CD4-positive, alpha-beta T cell (primary cell): ENCODE results near the gene LEKR1. TPM values are rescaled to one million over a fixed set of nuclear protein-coding genes. Genes with fewer than 3 reads are reported as not detected.
"Not testable (repeated sequence)": the region's sequence is repeated elsewhere in the genome, so short reads cannot be mapped to it uniquely, and the experiment has no call there.

Experiments
- ATAC-seq: fragments of 200-7000 bp; cut with Tn5 transposase; one replicate; pipeline ENCODE4 v1.10.0; 2022; ENCODE audit warnings: mild to moderate bottlenecking; ENCODE audit not compliant: poor library complexity
- CTCF ChIA-PET: fragments of 350-600 bp; sonication (Branson Sonifier 250); formaldehyde crosslinking; loops from one replicate; lab custom pipeline; 2021; ENCODE audit warnings: antibody characterized with exemption, inconsistent platforms; lab: Charles Lee
- POLR2A ChIA-PET: fragments of 350-600 bp; sonication (Branson Sonifier 250); formaldehyde crosslinking; loops from one replicate; lab custom pipeline; 2021; ENCODE audit warnings: antibody characterized with exemption, inconsistent platforms; lab: Charles Lee
- DNase-seq, 14 experiments: peaks; one replicate each; pipeline ENCODE4 v3.0.0-alpha.2; 2013 to 2020; ENCODE audit warnings: mixed read lengths in 2 of 14
- H3K27ac ChIP-seq, 2 donors: one replicate each; pipeline versions ENCODE4 v1.5.1 to v1.7.0; 2013; ENCODE audit warnings: low read length in 2 of 2, low read depth in 1 of 2, mild to moderate bottlenecking in 1 of 2
- H3K27me3 ChIP-seq, 2 experiments: 1 replicate in 1 of 2; 2 replicates in 1 of 2; pipeline versions ENCODE4 v1.6.1 to v1.7.0; 2013; ENCODE audit warnings: low read length in 2 of 2, control low read depth in 1 of 2, mild to moderate bottlenecking in 1 of 2, moderate library complexity in 1 of 2; ENCODE audit not compliant: insufficient read depth in 2 of 2, control insufficient read depth in 1 of 2
- H3K36me3 ChIP-seq: one replicate; pipeline ENCODE4 v1.6.1; 2013; ENCODE audit warnings: low read length, control low read depth; ENCODE audit not compliant: insufficient read depth
- H3K4me1 ChIP-seq: one replicate; pipeline ENCODE4 v1.6.1; 2013; ENCODE audit warnings: low read length, control low read depth; ENCODE audit not compliant: insufficient read depth
- H3K4me3 ChIP-seq: one replicate; pipeline ENCODE4 v1.5.1; 2013; ENCODE audit warnings: mild to moderate bottlenecking, low read length, moderate library complexity
- H3K9me3 ChIP-seq, 2 experiments: 1 replicate in 1 of 2; 2 replicates in 1 of 2; pipeline versions ENCODE4 v1.6.1 to v1.7.0; 2013; ENCODE audit warnings: low read length in 2 of 2, mild to moderate bottlenecking in 2 of 2, control low read depth in 1 of 2, moderate library complexity in 1 of 2; ENCODE audit not compliant: control insufficient read depth in 1 of 2, insufficient read depth in 1 of 2
- H3K27ac Mint-ChIP-seq: one replicate; pipeline ENCODE4 v1.8.0; 2020; ENCODE audit warnings: mixed read lengths
- H3K27me3 Mint-ChIP-seq: one replicate; pipeline ENCODE4 v1.8.0; 2021; ENCODE audit warnings: mixed read lengths
- H3K36me3 Mint-ChIP-seq: one replicate; pipeline ENCODE4 v1.8.0; 2021; ENCODE audit warnings: low read depth, mixed read lengths
- H3K4me1 Mint-ChIP-seq: one replicate; pipeline ENCODE4 v1.8.0; 2021; ENCODE audit warnings: low read depth, mixed read lengths
- H3K4me3 Mint-ChIP-seq: one replicate; pipeline ENCODE4 v1.8.0; 2020; ENCODE audit warnings: mild to moderate bottlenecking, mixed read lengths
- H3K9me3 Mint-ChIP-seq: one replicate; pipeline ENCODE4 v1.8.0; 2020; ENCODE audit warnings: mixed read lengths
- CTCF ChIP-seq: fragments of 200-600 bp; IDR thresholded peaks from one replicate; pipeline ENCODE4 v1.8.0; 2022; ENCODE audit warnings: antibody characterized with exemption, mild to moderate bottlenecking
- intact Hi-C, 2 experiments: fragments of 100-400 bp; cut with DNase I in 1 of 2; cut with micrococcal nuclease in 1 of 2; formaldehyde crosslinking; loops; one replicate each; pipeline versions ENCODE4 v1.15.1 to v1.9.0; 2023 to 2025; cut with DNase I, micrococcal nuclease
- total RNA-seq, 174 experiments: library from RNA in 2 of 174; stranded (reverse) in 2 of 174; gene quantifications; one replicate each; pipeline ENCODE4 v1.2.3 and lab custom pipeline; 2021 to 2026

LEKR1 gene
- total RNA-seq, 2 experiments from 2014 or later: 0.77 to 1.0 TPM

DNA sequence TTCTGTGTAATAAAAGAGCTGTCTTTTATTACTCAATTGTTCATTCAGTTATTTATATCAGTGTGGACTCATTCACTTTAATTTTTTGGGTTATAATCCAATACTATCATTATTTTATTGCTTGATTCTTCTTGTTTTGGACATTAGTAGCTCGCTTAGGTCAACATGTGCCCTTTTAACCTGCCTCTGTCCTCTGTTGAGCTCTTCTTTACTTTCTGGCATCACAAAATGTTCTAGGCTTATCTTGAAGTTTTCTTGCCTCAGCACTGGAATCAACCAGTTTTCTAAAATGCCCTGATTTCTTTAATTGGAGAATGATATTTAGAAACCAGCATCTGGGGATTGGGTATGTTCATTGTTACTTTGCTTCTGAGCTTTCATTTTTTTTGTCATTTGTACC lies 82.2 kb downstream of the LEKR1 start:
- no peaks in the 10 kb centered on the region for H3K9me3 Mint-ChIP-seq
- CTCF ChIA-PET: no interaction called here

DNA sequence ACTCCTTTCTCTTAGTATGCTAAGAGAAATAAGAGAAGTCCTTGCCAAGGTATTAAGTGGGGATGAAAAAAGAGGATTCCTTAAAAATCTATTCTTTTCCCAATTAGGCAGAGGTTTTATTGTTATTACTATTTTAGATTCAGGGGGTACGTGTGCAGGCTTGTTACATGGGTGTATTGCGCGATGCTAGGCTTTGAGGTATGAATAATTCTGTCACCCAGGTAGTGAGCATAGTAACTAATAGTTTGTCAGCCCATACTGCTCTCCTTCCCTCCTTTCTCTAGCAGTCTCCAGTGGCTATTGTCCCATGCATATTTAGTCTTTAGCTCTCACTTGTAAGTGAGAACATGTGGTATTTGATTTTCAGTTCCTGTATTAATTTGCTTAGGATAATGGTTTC lies 83.9 kb downstream of the LEKR1 start:
- no peaks in the 10 kb centered on the region for H3K27me3 Mint-ChIP-seq
- ChIA-PET CTCF (no interaction called here), POLR2A (no interaction called here)
- H3K36me3 Mint-ChIP-seq: no peaks in the 10 kb centered on the region
- peaks cover 5% of the 10 kb centered on the region for H3K9me3 Mint-ChIP-seq
- H3K4me1 Mint-ChIP-seq: no peaks in the 10 kb centered on the region
- no peak for TF ChIP-seq CTCF
- no peaks in the 10 kb centered on the region for H3K9me3 ChIP-seq
- H3K4me1 ChIP-seq: no peaks in the 10 kb centered on the region
- intact Hi-C loops: no loop called here
- no peak overlapping the region for H3K27ac Mint-ChIP-seq
- H3K27ac ChIP-seq: no peak overlapping the region
- no peak overlapping the region for H3K4me3 Mint-ChIP-seq
- H3K4me3 ChIP-seq: no peak overlapping the region
- DNase-seq (no peak), ATAC-seq (no peak)
- H3K36me3 ChIP-seq: no peaks in the 10 kb centered on the region
- H3K27me3 ChIP-seq: no peaks in the 10 kb centered on the region

More for the DNA sequence above, 82.2 kb downstream of the LEKR1 start:
- Mint-ChIP-seq H3K27ac (no peak overlapping the region), H3K4me3 (no peak overlapping the region), H3K27me3 (no peaks in the 10 kb centered on the region), H3K36me3 (no peaks in the 10 kb centered on the region), H3K4me1 (no peaks in the 10 kb centered on the region)
- POLR2A ChIA-PET: no interaction called here
- H3K27ac ChIP-seq: no peak overlapping the region
- H3K4me3 ChIP-seq: no peak overlapping the region
- no peaks in the 10 kb centered on the region for H3K4me1 ChIP-seq
- TF ChIP-seq CTCF: no peak
- intact Hi-C loops: no loop called here
- no peaks in the 10 kb centered on the region for H3K9me3 ChIP-seq
- DNase-seq (no peak), ATAC-seq (no peak)
- H3K36me3 ChIP-seq: no peaks in the 10 kb centered on the region
- no peaks in the 10 kb centered on the region for H3K27me3 ChIP-seq

DNA sequence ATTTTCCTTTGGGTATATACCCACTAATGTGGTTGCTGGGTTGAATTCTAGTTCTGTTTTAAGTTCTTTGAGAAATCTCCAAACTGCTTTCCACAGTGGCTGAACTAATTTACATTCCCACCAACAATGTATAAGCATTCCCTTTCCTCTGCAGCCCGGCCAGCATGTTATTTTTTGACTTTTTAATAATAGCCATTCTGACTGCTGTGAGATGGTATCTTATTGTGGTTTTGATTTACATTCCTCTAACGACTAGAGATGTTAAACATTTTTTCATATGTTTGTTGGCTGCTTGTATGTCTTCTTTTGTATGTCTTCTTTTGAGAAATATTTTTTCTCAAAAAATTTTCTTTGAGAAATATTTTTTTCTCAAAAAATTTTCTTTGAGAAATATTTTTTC lies 84.7 kb downstream of the LEKR1 start:
- H3K9me3 ChIP-seq, POLR2A ChIA-PET, H3K27me3 ChIP-seq, ATAC-seq, H3K27ac ChIP-seq, H3K4me3 Mint-ChIP-seq, H3K4me3 ChIP-seq, intact Hi-C loops, H3K9me3 Mint-ChIP-seq, H3K4me1 ChIP-seq, DNase-seq, H3K36me3 Mint-ChIP-seq, H3K36me3 ChIP-seq, H3K4me1 Mint-ChIP-seq, H3K27me3 Mint-ChIP-seq, H3K27ac Mint-ChIP-seq, CTCF ChIA-PET: not testable (repeated sequence)

- CTCF ChIA-PET, H3K9me3 ChIP-seq, H3K27me3 ChIP-seq, H3K36me3 Mint-ChIP-seq, H3K9me3 Mint-ChIP-seq, H3K36me3 ChIP-seq, intact Hi-C loops, POLR2A ChIA-PET, DNase-seq, H3K4me3 ChIP-seq, ATAC-seq, H3K4me1 ChIP-seq, H3K4me3 Mint-ChIP-seq, H3K4me1 Mint-ChIP-seq, H3K27ac ChIP-seq, H3K27me3 Mint-ChIP-seq, H3K27ac Mint-ChIP-seq: not testable (repeated sequence)
These were observed 88.1 kb downstream of the LEKR1 start for GRCh38 chr3:156914300-156914699.
